ENCODE data around the gene SPDEF.

DNA sequence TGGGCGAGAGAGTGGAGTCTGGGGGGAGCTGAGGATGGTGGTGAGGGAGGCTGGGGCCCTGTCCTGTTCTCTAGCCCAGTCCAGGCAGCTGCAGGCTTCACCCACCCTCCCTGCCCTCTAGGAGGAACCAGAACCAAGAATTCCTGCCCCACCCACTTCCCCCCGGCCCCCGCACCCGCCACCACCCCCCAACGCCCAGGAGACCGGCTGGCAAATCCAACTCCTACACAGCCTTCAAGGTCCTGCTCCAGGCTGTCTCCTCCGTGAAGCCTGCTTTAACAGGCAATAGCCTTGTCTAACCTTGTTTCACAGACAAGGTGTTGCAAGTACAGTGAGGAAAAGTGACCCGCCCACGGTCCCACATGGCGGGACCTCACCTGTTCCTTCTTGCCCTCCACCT is 2.4 kb downstream of the SPDEF start:
- TF ChIP-seq, protein P1, sequence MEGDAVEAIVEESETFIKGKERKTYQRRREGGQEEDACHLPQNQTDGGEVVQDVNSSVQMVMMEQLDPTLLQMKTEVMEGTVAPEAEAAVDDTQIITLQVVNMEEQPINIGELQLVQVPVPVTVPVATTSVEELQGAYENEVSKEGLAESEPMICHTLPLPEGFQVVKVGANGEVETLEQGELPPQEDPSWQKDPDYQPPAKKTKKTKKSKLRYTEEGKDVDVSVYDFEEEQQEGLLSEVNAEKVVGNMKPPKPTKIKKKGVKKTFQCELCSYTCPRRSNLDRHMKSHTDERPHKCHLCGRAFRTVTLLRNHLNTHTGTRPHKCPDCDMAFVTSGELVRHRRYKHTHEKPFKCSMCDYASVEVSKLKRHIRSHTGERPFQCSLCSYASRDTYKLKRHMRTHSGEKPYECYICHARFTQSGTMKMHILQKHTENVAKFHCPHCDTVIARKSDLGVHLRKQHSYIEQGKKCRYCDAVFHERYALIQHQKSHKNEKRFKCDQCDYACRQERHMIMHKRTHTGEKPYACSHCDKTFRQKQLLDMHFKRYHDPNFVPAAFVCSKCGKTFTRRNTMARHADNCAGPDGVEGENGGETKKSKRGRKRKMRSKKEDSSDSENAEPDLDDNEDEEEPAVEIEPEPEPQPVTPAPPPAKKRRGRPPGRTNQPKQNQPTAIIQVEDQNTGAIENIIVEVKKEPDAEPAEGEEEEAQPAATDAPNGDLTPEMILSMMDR (conservative IDR thresholded peaks at IDR 0.05 in 1 of 2, IDR thresholded peaks at IDR 0.05 in 1 of 2; ENCODE audit: low read depth in 1 of 2, low read length in 2 of 2): no peak
- TF ChIP-seq EZH2 (IDR thresholded peaks at IDR 0.05; ENCODE audit: low read length, missing control alignments): no peak

All from fibroblast of lung (primary cell).